Trophoblast cell (in vitro differentiated cells and primary cell): ENCODE results near the gene SLC6A18.

Experiments
- DNase-seq, 2 donors: peaks; one replicate each; pipeline ENCODE4 v3.0.0-alpha.2; 2016
- H2AFZ ChIP-seq: 2 replicates; pipeline ENCODE4 v1.6.1; 2013; ENCODE audit warnings: low read length, moderate library complexity, mild to moderate bottlenecking; ENCODE audit not compliant: insufficient read depth, poor library complexity
- H2AK5ac ChIP-seq: 2 replicates; pipeline ENCODE4 v1.6.1; 2013; ENCODE audit warnings: mild to moderate bottlenecking, low read length
- H2BK120ac ChIP-seq: 2 replicates; pipeline ENCODE4 v1.6.1; 2013; ENCODE audit warnings: low read length, mild to moderate bottlenecking, moderate library complexity; ENCODE audit not compliant: insufficient read depth, poor library complexity
- H2BK12ac ChIP-seq: 2 replicates; pipeline ENCODE4 v1.6.1; 2013; ENCODE audit warnings: mild to moderate bottlenecking, low read length, moderate library complexity
- H2BK5ac ChIP-seq: 2 replicates; pipeline ENCODE4 v1.6.1; 2013; ENCODE audit warnings: low read length, low read depth, moderate library complexity, mild to moderate bottlenecking; ENCODE audit not compliant: poor library complexity
- H3K14ac ChIP-seq: 2 replicates; pipeline ENCODE4 v1.6.1; 2013; ENCODE audit warnings: mild to moderate bottlenecking, low read length
- H3K18ac ChIP-seq: 2 replicates; pipeline ENCODE4 v1.6.1; 2013; ENCODE audit warnings: mild to moderate bottlenecking, low read length
- H3K23ac ChIP-seq: 2 replicates; pipeline ENCODE4 v1.6.1; 2013; ENCODE audit warnings: low read length
- H3K27ac ChIP-seq: 2 replicates; pipeline ENCODE4 v1.5.1; 2013; ENCODE audit warnings: low read depth, mild to moderate bottlenecking, inconsistent platforms, low read length, moderate library complexity
- H3K27me3 ChIP-seq: 2 replicates; pipeline ENCODE4 v1.6.1; 2013; ENCODE audit warnings: inconsistent platforms, mild to moderate bottlenecking, low read length, moderate library complexity; ENCODE audit not compliant: insufficient read depth
- H3K36me3 ChIP-seq, 2 experiments: 1 replicate in 1 of 2; 2 replicates in 1 of 2; pipeline ENCODE4 v1.6.1; 2013; ENCODE audit warnings: low read length in 2 of 2, mild to moderate bottlenecking in 2 of 2, moderate library complexity in 1 of 2; ENCODE audit not compliant: insufficient read depth in 2 of 2, control insufficient read depth in 1 of 2
- H3K4ac ChIP-seq: 2 replicates; pipeline ENCODE4 v1.6.1; 2013; ENCODE audit warnings: low read depth, mild to moderate bottlenecking, low read length, moderate library complexity
- H3K4me1 ChIP-seq, 2 experiments: 1 replicate in 1 of 2; 2 replicates in 1 of 2; pipeline ENCODE4 v1.6.1; 2013; ENCODE audit warnings: low read length in 2 of 2, mild to moderate bottlenecking in 2 of 2, moderate library complexity in 1 of 2; ENCODE audit not compliant: insufficient read depth in 2 of 2, control insufficient read depth in 1 of 2
- H3K4me2 ChIP-seq: 2 replicates; pipeline ENCODE4 v1.6.1; 2013; ENCODE audit warnings: inconsistent platforms, mild to moderate bottlenecking, low read length, moderate library complexity
- H3K4me3 ChIP-seq: 2 replicates; pipeline ENCODE4 v1.5.1; 2013; ENCODE audit warnings: mild to moderate bottlenecking, low read depth, low read length, inconsistent platforms
- H3K79me1 ChIP-seq: one replicate; pipeline ENCODE4 v1.6.1; 2013; ENCODE audit warnings: low read length
- H3K79me2 ChIP-seq: 2 replicates; pipeline ENCODE4 v1.6.1; 2013; ENCODE audit warnings: low read length, mild to moderate bottlenecking; ENCODE audit not compliant: control insufficient read depth, insufficient read depth, poor library complexity
- H3K9ac ChIP-seq: 2 replicates; pipeline ENCODE4 v1.6.1; 2013; ENCODE audit warnings: mild to moderate bottlenecking, low read length
- H3K9me3 ChIP-seq: 2 replicates; pipeline ENCODE4 v1.6.1; 2013; ENCODE audit warnings: low read depth, mild to moderate bottlenecking, control low read depth, inconsistent platforms, low read length; ENCODE audit not compliant: insufficient read depth
- H4K12ac ChIP-seq: 2 replicates; pipeline ENCODE4 v1.6.1; 2013; ENCODE audit warnings: low read depth, mild to moderate bottlenecking, low read length, moderate library complexity
- H4K8ac ChIP-seq: 2 replicates; pipeline ENCODE4 v1.6.1; 2013; ENCODE audit warnings: low read depth, mild to moderate bottlenecking, low read length, moderate library complexity
- H4K91ac ChIP-seq: one replicate; pipeline ENCODE4 v1.6.1; 2013; ENCODE audit warnings: low read depth, mild to moderate bottlenecking, low read length, moderate library complexity
- WGBS: extraction: QIAGEN DNeasy Blood & Tissue Kit; methylation state at CpG from one replicate; pipeline ENCODE4 v1.1.7; 2013; ENCODE audit warnings: missing lambda C conversion rate; ENCODE audit not compliant: insufficient read length, insufficient coverage; ENCODE audit errors: extremely low coverage; 5-methylcytosine and 5-hydroxymethylcytosine counted together

SLC6A18 gene

DNA sequence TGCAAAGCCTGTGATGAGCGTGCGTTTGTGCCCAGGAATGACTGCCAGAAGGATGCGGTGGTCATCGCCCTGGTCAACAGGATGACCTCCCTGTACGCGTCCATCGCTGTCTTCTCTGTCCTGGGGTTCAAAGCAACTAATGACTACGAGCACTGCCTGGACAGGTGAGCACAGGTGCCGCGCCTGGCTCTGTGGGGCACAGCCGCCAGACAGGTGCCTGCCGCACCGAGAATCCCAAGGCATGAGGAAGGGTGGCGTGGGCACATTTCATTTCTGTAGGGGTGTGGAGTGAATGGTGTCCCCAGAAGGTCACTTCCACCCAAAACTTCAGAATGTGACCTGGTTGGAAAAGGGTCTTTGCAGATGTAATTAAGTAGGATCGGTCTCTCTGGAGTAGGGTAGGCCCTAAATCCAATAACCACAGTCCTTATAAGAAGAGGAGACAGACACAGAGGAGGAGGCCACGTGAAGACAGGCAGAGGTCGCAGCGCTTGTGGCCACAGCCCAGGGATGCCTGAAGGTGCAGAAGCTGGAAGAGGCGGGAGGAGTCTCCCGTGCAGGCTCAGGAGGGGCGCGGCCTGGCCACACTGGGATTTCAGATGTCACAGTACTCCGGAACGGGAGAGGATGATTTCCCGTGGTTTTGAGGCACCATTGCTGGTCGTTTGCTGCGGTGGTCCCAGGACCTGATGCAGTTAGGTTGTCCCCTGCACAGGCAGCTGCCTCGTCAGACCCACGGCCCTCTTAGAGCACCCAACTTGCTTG is 15.5 kb downstream of the SLC6A18 start:
- no peak overlapping the region for H3K4me2 ChIP-seq
- H3K79me2 ChIP-seq: no peaks in the 10 kb centered on the region
- no peak overlapping the region for H2AFZ ChIP-seq
- no peak overlapping the region for H2BK12ac ChIP-seq
- H3K4me3 ChIP-seq: no peak overlapping the region
- no peak overlapping the region for H3K27ac ChIP-seq
- no CpG with 5 or more reads among the region's 29 CpGs for WGBS
- no peak overlapping the region for H3K18ac ChIP-seq
- no peak overlapping the region for H3K4ac ChIP-seq
- peaks cover 9% of the 10 kb centered on the region for H3K9me3 ChIP-seq
- H3K9ac ChIP-seq: no peak overlapping the region
- H4K12ac ChIP-seq: no peak overlapping the region
- H3K4me1 ChIP-seq: no peaks in the 10 kb centered on the region
- H4K8ac ChIP-seq: no peak overlapping the region
- no peak overlapping the region for H2AK5ac ChIP-seq
- no peak overlapping the region for H3K23ac ChIP-seq
- H3K36me3 ChIP-seq: no peaks in the 10 kb centered on the region
- no peak for DNase-seq
- no peaks in the 10 kb centered on the region for H3K79me1 ChIP-seq
- H2BK5ac ChIP-seq: no peak overlapping the region
- H3K27me3 ChIP-seq: no peaks in the 10 kb centered on the region
- H3K14ac ChIP-seq: no peak overlapping the region
- H4K91ac ChIP-seq: no peak overlapping the region
- no peak overlapping the region for H2BK120ac ChIP-seq

DNA sequence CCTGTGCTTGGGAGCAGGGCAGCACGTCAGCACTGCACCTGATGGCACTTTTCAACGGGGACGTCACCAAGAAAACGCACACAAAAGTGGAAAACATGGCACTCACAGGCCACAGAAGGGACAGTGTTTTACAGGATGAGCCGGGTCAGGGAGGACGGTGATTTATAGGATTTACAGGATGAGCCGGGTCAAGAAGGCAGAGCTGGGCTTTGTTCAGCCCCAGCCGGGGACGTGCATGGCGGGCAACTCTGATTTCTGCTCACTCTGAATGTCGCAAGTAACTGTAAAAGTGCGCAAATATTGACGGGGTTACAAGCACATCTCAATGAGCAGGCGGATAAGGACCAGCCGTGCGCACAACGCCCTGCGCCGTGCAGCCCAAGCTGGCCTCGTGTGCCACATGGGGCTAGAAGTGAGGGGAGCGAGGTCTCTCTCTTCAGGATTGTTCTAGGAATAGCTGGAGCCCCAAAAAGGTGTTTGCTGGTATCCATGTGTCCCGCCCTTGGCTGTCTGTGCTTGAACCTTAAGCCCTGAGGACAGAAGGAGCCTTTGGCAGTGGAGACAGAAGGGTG is 16.4 kb downstream of the SLC6A18 start:
- Histone ChIP-seq H3K9me3 (peaks cover 6% of the 10 kb centered on the region), H2AFZ (no peak overlapping the region), H3K23ac (no peak overlapping the region), H2AK5ac (no peak overlapping the region), H3K36me3 (no peaks in the 10 kb centered on the region), H4K12ac (no peak overlapping the region), H3K18ac (no peak overlapping the region), H3K79me2 (no peaks in the 10 kb centered on the region), H2BK12ac (no peak overlapping the region), H3K4me1 (no peaks in the 10 kb centered on the region), H4K8ac (no peak overlapping the region), H4K91ac (no peak overlapping the region), H3K14ac (no peak overlapping the region), H3K9ac (no peak overlapping the region), H3K4ac (no peak overlapping the region), H3K27me3 (no peaks in the 10 kb centered on the region), H2BK120ac (no peak overlapping the region), H3K79me1 (no peaks in the 10 kb centered on the region), H3K27ac (no peak overlapping the region), H2BK5ac (no peak overlapping the region), H3K4me2 (no peak overlapping the region), H3K4me3 (no peak overlapping the region)
- no peak for DNase-seq
- no CpG with 5 or more reads among the region's 22 CpGs for WGBS

DNA sequence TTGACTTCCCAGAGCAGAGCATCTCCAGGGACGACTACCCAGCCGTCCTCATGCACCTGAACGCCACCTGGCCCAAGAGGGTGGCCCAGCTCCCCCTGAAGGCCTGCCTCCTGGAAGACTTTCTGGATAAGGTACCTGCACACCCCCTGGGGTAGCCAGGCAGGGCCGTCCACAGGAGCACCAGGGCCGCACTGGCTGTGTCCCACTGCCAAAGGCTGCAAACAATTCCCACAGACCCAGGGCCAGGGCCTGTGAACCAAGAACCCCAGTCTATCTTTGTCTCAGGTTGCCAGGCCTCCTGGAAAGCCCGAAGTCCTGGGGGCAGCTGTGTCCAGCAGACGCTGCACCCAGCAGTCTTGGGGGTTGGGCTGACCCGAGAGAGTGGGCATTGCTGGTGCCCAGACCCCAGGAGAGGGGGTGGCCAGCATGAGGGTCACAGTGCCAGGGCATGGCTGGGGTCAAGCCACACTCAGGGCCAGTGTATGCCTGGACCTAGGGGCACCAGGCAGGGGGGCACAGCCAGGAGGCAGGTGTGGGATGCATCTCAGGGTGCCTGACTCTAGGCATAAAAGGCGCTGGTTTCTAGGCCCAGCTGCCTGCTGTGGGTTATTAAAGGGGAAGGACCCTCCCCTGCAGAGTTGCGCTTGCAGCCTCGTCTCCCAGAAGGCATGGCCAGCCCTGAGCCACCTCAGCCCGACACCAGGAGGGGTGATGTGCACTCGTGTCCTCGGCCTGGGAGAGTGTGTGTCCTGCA is 17.7 kb downstream of the SLC6A18 start:
- Histone ChIP-seq H3K36me3 (no peaks in the 10 kb centered on the region), H2BK120ac (no peak overlapping the region), H3K79me1 (no peaks in the 10 kb centered on the region), H3K14ac (no peak overlapping the region), H2AK5ac (no peak overlapping the region), H3K4ac (no peak overlapping the region), H4K12ac (no peak overlapping the region), H4K8ac (no peak overlapping the region), H3K4me2 (no peak overlapping the region), H3K4me1 (no peaks in the 10 kb centered on the region), H2BK12ac (no peak overlapping the region), H3K9ac (no peak overlapping the region), H3K9me3 (peaks cover 5% of the 10 kb centered on the region), H3K4me3 (no peak overlapping the region), H3K79me2 (no peaks in the 10 kb centered on the region), H3K18ac (no peak overlapping the region), H3K27me3 (no peaks in the 10 kb centered on the region), H2AFZ (no peak overlapping the region), H3K27ac (no peak overlapping the region), H4K91ac (no peak overlapping the region), H3K23ac (no peak overlapping the region), H2BK5ac (no peak overlapping the region)
- no CpG with 5 or more reads among the region's 14 CpGs for WGBS
- DNase-seq: no peak

DNA sequence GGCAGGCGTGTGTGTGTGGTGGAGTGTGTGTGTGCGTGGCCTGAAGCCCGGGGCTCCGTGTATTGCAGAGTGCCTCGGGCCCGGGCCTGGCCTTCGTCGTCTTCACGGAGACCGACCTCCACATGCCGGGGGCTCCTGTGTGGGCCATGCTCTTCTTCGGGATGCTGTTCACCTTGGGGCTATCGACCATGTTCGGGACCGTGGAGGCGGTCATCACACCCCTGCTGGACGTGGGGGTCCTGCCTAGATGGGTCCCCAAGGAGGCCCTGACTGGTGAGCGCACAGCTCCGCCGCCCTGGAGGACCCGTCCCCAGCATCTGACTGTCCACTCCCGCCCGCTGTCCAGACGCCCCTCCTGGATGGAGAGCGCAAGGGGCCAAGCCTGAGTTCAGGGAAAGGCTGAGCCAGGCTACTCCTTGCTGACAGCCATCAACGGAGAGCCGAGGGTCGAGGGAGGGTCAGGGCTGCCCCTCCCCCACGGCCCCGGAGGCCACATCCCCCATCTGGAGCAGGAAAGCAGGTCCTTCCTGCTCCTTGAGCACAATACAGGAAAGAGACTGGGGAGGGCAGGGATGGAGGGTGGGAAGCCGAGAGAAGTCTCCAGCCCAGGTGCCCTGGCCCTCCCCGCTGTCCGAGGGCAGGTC is 18.4 kb downstream of the SLC6A18 start:
- Histone ChIP-seq H2BK120ac (no peak overlapping the region), H3K4me1 (no peaks in the 10 kb centered on the region), H2AK5ac (no peak overlapping the region), H4K8ac (no peak overlapping the region), H3K27ac (no peak overlapping the region), H3K9me3 (peaks cover 5% of the 10 kb centered on the region), H3K79me1 (no peaks in the 10 kb centered on the region), H3K4ac (no peak overlapping the region), H3K18ac (no peak overlapping the region), H2AFZ (no peak overlapping the region), H3K14ac (no peak overlapping the region), H4K91ac (no peak overlapping the region), H3K79me2 (no peaks in the 10 kb centered on the region), H4K12ac (no peak overlapping the region), H3K4me3 (no peak overlapping the region), H3K36me3 (no peaks in the 10 kb centered on the region), H2BK5ac (no peak overlapping the region), H3K4me2 (no peak overlapping the region), H2BK12ac (no peak overlapping the region), H3K23ac (no peak overlapping the region), H3K9ac (no peak overlapping the region), H3K27me3 (no peaks in the 10 kb centered on the region)
- no CpG with 5 or more reads among the region's 33 CpGs for WGBS
- no peak for DNase-seq
